HG02840 (cell line): ENCODE results near the gene SYCE3.
A peak's percentile ranks its signal among the peaks of the same experiment; 100 is the strongest.
"Not testable (repeated sequence)": the region's sequence is repeated elsewhere in the genome, so short reads cannot be mapped to it uniquely, and the experiment has no call there.

Experiments
- ATAC-seq: cut with Tn5 transposase; IDR thresholded peaks from one replicate; pipeline ENCODE4 v1.9.1; 2021; ENCODE audit warnings: mild to moderate bottlenecking, moderate library complexity, moderate number of reproducible peaks; ENCODE audit not compliant: unreplicated experiment, low FRiP score

The SYCE3 gene

GRCh38 chr22:50522806-50523438, 39.8 kb downstream of the SYCE3 start:
- no peak for ATAC-seq

DNA sequence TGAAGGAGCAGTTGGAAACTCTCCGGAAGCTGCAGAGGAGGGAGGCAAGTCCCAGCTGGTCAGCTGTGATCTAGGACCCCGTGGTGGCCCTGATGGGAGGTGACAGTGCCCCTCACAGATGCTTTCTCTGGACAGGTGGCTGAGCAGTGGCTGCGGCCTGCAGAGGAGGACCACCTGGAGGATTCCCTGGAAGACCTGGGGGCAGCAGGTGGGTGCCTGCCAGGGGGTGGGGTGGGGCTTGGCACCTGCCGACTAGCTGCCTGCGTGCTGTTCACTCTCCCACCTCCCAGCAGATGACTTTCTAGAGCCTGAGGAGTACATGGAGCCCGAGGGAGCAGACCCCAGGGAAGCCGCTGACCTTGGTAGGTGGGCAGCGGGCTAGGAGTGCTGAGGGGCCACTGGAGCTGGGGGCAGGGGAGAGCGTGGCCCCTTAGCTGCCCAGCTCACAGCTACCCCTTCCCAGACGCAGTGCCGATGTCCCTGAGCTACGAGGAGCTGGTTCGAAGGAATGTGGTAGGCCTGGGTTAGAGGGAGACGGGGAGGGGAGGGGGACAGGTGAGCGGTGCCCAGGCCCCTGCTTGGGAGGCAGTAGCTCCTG, 40.4 kb downstream of the SYCE3 start:
- ATAC-seq = no peak

- no peak for ATAC-seq
Measured at GRCh38 chr22:50521710-50522109, 41.0 kb downstream of the SYCE3 start.

GRCh38 chr22:50520826-50521453, 41.8 kb downstream of the SYCE3 start:
- ATAC-seq = no peak

DNA sequence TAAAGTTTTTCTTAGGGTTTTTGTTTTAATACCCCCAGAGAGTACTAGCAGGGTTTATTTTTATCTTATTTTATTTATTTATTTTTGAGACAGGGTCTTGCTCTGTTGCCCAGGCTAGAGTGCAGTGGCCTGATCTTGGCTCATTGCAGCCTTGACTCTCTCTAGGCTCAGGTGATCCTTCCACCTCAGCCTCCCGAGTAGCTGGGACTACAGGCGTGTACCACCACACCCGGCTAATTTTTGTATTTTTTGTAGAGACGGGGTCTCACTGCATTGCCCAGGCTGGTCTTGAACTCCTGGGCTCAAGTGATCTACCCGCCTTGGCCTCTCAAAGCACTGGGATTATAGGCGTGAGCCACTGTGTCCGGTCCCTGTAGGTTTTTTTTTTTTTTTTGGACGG, 42.5 kb downstream of the SYCE3 start:
- not testable (repeated sequence) for ATAC-seq

GRCh38 chr22:50519151-50519550, 43.6 kb downstream of the SYCE3 start:
- ATAC-seq = no peak

GRCh38 chr22:50518606-50519005, 44.1 kb downstream of the SYCE3 start:
- ATAC-seq = no peak

GRCh38 chr22:50517495-50518260, 45.0 kb downstream of the SYCE3 start:
- ATAC-seq = no peak

DNA sequence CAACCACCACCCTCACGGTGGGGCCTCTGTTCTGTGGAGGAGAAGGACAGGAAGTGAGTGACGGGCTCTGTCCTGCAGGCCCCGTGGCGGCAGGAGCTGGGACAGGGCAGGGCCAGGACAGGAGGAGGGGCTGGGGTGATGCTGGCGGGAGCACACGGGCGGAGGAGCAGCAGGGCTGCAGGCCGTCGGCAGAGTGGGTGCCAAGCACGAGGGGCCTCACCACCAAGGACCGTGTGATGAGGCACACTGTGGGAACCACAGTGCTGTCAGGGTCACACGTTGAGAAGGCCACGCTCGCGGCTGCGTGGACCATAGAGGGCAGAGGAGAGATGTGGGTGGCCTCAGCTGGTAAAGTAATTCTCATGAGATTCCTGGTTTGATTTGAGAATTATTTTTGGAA, 45.8 kb downstream of the SYCE3 start:
- no peak for ATAC-seq

DNA sequence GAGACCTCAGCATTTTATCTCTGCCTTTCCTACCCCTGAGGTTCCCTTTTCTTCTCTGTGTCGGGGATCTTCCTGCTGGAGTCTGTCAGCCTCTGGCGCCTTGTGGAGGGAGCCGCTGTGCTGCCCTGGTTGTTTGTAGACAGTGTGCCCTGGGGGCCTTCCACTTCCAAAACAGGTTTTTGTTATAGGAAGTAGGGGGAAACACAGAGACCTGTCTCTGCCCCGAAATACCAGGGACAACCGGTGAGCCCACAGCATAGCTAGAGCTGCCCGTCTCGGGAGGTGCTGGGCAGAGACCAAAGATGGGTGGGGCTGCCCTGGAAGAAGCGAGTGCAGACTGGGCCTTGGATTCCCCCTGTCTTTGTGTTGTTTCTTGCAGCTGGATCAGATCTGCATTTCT, 46.7 kb downstream of the SYCE3 start:
- ATAC-seq = no peak

DNA sequence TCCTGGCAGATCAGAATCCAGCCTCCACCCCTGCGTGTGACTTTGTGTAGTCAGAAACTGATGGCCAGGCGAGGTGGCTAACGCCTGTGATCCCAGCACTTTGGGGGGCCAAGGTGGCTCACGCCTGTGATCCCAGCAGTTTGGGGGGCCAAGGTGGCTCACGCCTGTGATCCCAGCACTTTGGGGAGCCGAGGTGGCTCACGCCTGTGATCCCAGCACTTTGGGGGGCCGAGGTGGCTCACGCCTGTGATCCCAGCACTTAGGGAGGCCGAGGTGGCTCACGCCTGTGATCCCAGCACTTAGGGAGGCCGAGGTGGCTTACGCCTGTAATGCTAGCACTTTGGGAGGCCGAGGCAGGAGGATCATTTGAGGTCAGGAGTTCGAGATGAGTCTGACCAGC, 49.5 kb downstream of the SYCE3 start:
- no peak for ATAC-seq

DNA sequence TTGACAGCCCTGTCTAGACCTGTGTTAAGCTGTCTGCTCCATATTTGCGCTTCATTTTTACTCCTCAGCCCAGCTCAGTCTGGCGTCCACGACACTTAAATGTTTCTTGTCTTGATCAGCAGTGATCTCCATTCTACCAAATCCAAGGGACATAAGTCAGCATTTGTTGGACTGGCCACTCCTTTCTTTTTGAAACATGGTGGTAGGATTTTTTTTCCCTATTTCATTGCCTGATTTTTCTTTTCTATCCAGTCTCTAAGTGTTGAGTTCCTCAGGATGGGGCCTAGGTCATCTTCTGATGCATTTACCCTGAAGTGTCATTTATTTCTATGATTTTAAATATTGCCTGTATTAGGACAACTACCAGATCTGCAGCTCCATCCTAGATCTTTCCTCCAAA, 53.8 kb downstream of the SYCE3 start:
- ATAC-seq = no peak

- ATAC-seq = peak; percentile 72
Measured at GRCh38 chr22:50507991-50508884, 54.5 kb downstream of the SYCE3 start, which contains the start of gene NCAPH2. Gene NCAPH2, plus strand, starts transcription at chr22:50508224. Its CDS starts 114 bp downstream, at chr22:50508338.

DNA sequence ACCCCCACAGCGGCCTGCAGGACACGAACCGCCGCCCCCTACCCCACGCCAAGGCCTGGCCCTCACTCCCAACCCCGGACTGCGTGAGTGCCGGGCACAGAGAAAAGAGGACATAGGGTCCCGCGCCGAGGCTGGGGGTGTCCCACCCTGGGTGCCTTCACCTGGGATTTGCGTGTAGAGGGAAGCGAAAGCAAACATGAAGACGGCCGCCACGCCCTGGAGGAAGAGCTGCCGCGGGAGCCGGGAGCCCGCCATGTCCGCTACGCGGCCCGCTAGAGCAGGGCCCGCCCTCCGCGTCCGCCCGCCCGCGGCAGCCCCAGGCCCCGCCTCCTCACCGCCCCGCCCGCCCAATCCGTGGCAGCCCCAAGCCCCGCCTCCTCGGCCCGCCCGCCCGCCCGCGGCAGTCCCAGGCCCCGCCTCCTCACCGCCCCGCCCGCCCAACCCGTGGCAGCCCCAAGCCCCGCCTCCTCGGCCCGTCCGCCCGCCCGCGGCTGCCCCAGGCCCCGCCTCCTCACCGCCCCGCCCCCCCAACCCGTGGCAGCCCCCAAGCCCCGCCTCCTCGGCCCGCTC, 55.2 kb downstream of the SYCE3 start, which contains the start of gene LMF2:
Gene LMF2 (minus strand): TSS at position 282 of the 570 bp plus-strand sequence. CDS start 27 bp downstream, at position 255.
- peak; percentile 45 for ATAC-seq

DNA sequence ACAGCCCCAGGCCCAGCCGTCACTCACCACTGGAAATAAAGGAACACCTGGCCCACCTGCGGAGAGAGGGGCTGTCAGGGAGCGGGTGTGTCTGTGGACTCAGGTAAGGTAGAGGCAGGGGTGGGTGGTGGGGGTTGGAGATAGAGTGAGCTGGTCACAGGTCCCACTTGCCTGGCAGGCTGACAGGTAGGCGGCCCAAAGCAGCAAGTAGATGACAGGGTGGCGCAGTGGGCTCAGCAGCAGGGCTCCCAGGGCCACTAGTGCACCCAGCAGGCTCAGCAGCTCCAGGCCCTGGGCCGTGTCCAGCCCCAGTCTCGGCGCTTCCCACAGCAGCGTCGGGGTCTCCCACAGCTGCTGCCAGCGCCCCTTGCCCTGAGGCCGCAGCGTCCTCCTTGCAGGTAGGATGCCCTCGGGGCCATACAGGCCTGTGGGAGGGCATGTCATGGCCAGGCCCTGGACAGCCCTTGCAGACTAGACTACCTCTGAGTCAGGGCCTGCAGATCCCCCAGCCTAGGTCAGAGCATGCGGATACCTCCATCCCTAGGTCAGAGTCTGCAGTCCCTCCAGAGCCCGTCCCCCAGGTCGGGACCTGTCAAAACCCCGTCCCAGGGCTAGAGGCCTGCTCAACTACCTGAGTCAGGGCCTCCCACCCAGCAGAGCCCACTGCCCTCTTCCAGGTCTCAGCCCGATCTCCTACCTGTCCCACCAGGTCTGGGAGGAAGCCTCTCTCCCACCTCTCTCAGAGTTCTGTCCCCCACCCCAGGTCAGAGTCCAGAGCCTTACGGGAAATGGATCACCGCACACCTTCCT, 55.9 kb downstream of the SYCE3 start:
- peak; percentile 4 for ATAC-seq

DNA sequence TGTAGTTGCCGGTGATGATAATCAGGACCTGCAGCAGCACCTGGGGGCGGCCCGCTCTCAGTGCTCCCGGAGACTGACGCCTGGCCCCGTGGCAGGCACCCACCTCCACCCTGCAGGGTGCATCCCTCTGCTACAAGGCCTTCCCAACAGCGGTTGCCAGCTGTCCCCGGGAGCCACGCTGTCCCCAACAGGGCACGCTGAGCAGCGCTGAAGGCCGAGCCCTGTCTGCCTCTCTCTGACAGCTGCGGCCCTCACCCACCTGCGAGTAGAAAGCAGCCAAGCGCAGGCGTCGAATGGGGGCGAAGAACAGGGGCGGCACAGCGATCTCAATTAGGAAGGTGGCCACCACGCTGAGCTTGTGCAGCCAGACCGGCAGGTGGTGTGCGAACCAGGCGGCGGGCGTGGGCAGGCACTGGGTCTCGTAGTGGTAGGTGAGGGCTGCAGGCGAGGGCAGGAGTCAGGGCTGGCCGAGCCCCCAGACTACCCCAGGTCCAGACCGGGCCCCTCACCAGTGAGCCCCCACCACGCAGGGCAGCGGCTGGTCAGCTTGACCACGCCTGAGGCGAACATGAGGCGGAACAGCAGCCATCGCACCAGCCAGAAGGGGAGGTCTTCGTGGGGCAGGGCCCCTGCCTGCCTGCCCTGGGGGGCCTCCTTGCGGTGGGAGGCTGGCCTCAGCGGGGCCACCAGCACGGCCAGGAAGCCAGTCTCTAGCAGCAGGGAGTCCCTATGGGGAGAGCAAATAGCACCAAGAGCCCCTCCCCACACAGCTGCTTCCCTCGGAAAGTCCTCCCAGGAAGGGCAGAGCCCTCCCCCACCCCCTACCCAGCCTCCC, 56.7 kb downstream of the SYCE3 start:
- no peak for ATAC-seq

- no peak for ATAC-seq
Measured at GRCh38 chr22:50505276-50505775, 57.4 kb downstream of the SYCE3 start.
